ENCODE measurements around the gene NECTIN2. TPM values are rescaled to one million over a fixed set of nuclear protein-coding genes. Genes with fewer than 3 reads are reported as not detected.

Gene NECTIN2
- total RNA-seq, 1 experiment from 2014 or later, result 61.0 TPM

DNA sequence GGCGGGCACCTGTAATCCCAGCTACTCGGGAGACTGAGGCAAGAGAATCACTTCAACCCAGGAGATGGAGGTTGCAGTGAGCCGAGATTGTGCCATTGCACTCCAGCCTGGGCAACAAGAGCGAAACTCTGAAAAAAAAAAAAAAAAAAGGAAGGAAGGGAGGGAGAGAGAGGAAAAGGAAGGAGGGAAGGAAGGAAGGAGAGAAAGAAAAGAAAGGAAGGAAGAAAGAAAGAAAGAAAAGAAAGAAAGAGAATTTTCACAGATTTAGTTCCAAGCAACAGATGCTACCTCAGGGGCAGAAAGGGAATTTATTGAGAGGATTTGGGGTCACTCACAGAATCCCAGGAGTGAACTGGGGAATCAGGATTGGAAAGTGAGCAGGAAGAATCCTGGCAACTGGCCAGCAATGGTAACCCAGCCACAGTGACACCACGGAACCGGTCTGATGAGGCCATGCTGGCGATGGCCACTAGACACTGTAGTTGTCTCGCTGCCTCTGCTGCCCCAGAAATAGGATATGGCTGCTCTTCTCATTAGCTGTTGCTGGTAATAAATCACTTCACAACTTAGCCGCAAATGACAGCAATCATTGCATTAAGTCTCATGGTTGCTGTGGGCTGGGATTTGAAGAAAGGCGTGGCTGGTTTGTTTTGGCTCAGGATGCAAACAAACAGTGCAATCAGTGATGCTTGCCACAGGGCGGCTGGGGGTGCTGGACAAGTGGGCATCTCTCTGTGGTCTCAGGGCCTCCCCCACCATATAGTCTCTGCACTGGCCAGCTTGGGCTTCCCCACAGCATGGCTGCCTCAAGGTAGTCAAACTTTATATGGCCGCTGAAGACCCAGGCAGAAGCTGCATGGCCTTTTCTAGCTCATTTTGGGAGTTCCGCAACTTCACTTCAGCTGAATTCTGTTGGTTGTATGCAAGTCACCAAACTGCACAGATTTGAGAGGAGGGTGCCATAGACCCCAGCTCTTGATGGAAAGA, 42.4 kb upstream of the NECTIN2 start:
- Histone ChIP-seq H3K79me2 (ENCODE audit: low read length) (no peaks in the 10 kb centered on the region), H3K36me3 (ENCODE audit: low read depth, low read length) (peaks cover 3% of the 10 kb centered on the region; the same call in 1 of the 2 replicates), H3K27ac (ENCODE audit: low read length) (no peak overlapping the region), H3K4me2 (ENCODE audit: low read length) (no peak overlapping the region), H3F3A (ENCODE audit: low read length, unreplicated experiment) (no peaks in the 10 kb centered on the region), H3K27me3 (ENCODE audit: low read length) (no peaks in the 10 kb centered on the region), H3K9ac (ENCODE audit: low read length) (no peak overlapping the region), H3K4me1 (ENCODE audit: insufficient read depth, low read length) (peaks cover 23% of the 10 kb centered on the region), H4K20me1 (ENCODE audit: low read length) (no peaks in the 10 kb centered on the region), H2AFZ (ENCODE audit: low read length) (no peak overlapping the region), H3K4me3 (ENCODE audit: low read length) (no peak overlapping the region), H3K9me3 (ENCODE audit: low read length) (no peaks in the 10 kb centered on the region), H3K9me2 (replicated peaks; ENCODE audit: low read length) (no peaks in the 10 kb centered on the region)
- DNase-seq (no peak), ATAC-seq (no peak)
- POLR2A ChIA-PET (ENCODE audit: unreplicated experiment), result no interaction called here
- no TSS peak for BruUV-seq (replicated peaks)
- CTCF ChIA-PET, result no interaction called here
- intact Hi-C loops (cut with micrococcal nuclease), result no loop called here
- TF ChIP-seq, protein P1, sequence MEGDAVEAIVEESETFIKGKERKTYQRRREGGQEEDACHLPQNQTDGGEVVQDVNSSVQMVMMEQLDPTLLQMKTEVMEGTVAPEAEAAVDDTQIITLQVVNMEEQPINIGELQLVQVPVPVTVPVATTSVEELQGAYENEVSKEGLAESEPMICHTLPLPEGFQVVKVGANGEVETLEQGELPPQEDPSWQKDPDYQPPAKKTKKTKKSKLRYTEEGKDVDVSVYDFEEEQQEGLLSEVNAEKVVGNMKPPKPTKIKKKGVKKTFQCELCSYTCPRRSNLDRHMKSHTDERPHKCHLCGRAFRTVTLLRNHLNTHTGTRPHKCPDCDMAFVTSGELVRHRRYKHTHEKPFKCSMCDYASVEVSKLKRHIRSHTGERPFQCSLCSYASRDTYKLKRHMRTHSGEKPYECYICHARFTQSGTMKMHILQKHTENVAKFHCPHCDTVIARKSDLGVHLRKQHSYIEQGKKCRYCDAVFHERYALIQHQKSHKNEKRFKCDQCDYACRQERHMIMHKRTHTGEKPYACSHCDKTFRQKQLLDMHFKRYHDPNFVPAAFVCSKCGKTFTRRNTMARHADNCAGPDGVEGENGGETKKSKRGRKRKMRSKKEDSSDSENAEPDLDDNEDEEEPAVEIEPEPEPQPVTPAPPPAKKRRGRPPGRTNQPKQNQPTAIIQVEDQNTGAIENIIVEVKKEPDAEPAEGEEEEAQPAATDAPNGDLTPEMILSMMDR (conservative IDR thresholded peaks at IDR 0.05; ENCODE audit: low read depth, low read length), result no peak
- TF ChIP-seq EZH2 (IDR thresholded peaks at IDR 0.05; ENCODE audit: low read length, unreplicated experiment), result no peak
- TF ChIP-seq EZH2phosphoT487 (IDR thresholded peaks at IDR 0.05; ENCODE audit: borderline replicate concordance, low read length), result no peak

- no TSS peak for BruUV-seq (replicated peaks)
- H3K9me2 ChIP-seq (replicated peaks; ENCODE audit: low read length), result no peaks in the 10 kb centered on the region
- CTCF ChIA-PET, result interaction anchor here (0.9 to 1.1 kb wide), 2 partner anchors 13 to 22 kb away, joined by 3 to 4 read pairs; no protein-coding TSS in a partner anchor
- DNase-seq, result no peak
- no peaks in the 10 kb centered on the region for H3K79me2 ChIP-seq (ENCODE audit: low read length)
- no peaks in the 10 kb centered on the region for H3K36me3 ChIP-seq (ENCODE audit: low read depth, low read length)
- H3K9me3 ChIP-seq (ENCODE audit: low read length), result no peaks in the 10 kb centered on the region
- no peaks in the 10 kb centered on the region for H4K20me1 ChIP-seq (ENCODE audit: low read length)
- no peak overlapping the region for H3K4me3 ChIP-seq (ENCODE audit: low read length)
- ATAC-seq, result no peak
- no peak for TF ChIP-seq EZH2phosphoT487 (IDR thresholded peaks at IDR 0.05; ENCODE audit: borderline replicate concordance, low read length)
- no peak for TF ChIP-seq EZH2 (IDR thresholded peaks at IDR 0.05; ENCODE audit: low read length, unreplicated experiment)
- TF ChIP-seq, protein P1 (conservative IDR thresholded peaks at IDR 0.05; ENCODE audit: low read depth, low read length), result no peak
- POLR2A ChIA-PET (ENCODE audit: unreplicated experiment), result no interaction called here
- peaks cover 28% of the 10 kb centered on the region for H3K4me1 ChIP-seq (ENCODE audit: insufficient read depth, low read length)
- no peak overlapping the region for H3K9ac ChIP-seq (ENCODE audit: low read length)
- no peaks in the 10 kb centered on the region for H3F3A ChIP-seq (ENCODE audit: low read length, unreplicated experiment)
- intact Hi-C loops (cut with micrococcal nuclease), result loop anchor here (5.0 kb wide), 1 partner anchor 34 kb away; no protein-coding TSS in a partner anchor
- no peak overlapping the region for H3K27ac ChIP-seq (ENCODE audit: low read length)
- H2AFZ ChIP-seq (ENCODE audit: low read length), result no peak overlapping the region
- H3K27me3 ChIP-seq (ENCODE audit: low read length), result no peaks in the 10 kb centered on the region
- H3K4me2 ChIP-seq (ENCODE audit: low read length), result no peak overlapping the region
Observed at GRCh38 chr19:44806291-44806690, 39.8 kb upstream of the NECTIN2 start.

Measured in PC-3 (cell line).